ENCODE measurements around the gene SERPINB3.

- TF ChIP-seq EZH2 (IDR thresholded peaks at IDR 0.05; ENCODE audit: low read depth, low read length, severe bottlenecking), result no peak
- no peak for TF ChIP-seq SP1 (IDR thresholded peaks at IDR 0.05; ENCODE audit: low read depth, low read length)
Observed at GRCh38 chr18:63624863-63625262, 36.8 kb downstream of the SERPINB3 start.
